ENCODE results near the gene TOGARAM1. TPM values are rescaled to one million over a fixed set of nuclear protein-coding genes. Genes with fewer than 3 reads are reported as not detected.

TOGARAM1 gene
- total RNA-seq, 2 donors from 2014 or later = 6.3 to 9.7 TPM

DNA sequence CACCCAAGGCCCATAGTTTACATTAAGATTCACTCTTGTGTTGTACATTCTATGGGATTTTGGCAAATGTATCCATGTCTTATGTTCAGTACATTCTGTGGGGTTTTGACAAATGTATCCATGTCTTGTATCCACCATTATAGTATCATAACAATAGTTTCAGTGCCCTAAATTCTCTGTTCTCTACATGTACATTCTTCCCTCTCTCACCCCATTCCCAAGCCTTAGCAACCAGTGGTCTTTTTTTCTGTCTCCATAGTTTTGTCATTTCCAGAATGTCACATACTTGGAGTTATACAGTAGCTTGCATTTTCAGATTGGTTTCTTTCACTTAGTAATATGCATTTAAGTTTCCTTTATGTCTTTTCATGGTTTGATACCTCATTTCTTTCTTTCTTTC is 6.7 kb downstream of the TOGARAM1 start:
- Mint-ChIP-seq H3K4me1 (ENCODE audit: low read depth) (peaks cover 64% of the 10 kb centered on the region), H3K4me3 (peak overlapping the region; percentile 47 to 55), H3K27ac (no peak overlapping the region), H3K27me3 (ENCODE audit: low read depth) (no peaks in the 10 kb centered on the region), H3K9me3 (peaks cover 0 to 16% of the 10 kb centered on the region in 2 donors), H3K36me3 (ENCODE audit: insufficient read depth in 2 of 2) (peaks cover 18 to 32% of the 10 kb centered on the region in 2 donors)
- DNase-seq (no peak), ATAC-seq (replicated peaks in 1 of 2) (no peak)

DNA sequence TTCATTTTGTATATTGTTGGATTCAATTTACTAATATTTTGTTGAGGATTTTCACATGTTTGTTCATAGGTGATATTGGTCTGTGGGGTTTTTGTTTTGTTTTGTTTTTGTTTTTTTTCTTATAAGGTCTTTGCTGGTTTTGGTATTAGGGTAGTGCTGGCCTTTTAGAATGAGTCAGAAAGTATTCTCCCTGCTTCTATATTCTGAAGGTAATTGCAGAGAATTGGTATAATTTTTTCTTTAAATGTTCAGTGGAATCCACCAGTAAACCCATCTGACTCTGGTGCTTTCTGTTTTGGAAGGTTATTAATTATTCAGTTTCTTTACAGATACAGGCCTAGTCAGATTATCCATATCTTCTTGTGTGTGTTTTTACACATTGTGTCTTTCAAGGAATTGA is 8.9 kb downstream of the TOGARAM1 start:
- DNase-seq (no peak), ATAC-seq (replicated peaks in 1 of 2) (no peak)
- Mint-ChIP-seq H3K4me3 (peak overlapping the region in 1 of 2 donors; percentile 34), H3K27ac (no peak overlapping the region), H3K27me3 (ENCODE audit: low read depth) (no peaks in the 10 kb centered on the region), H3K36me3 (ENCODE audit: insufficient read depth in 2 of 2) (peaks cover 18 to 31% of the 10 kb centered on the region in 2 donors), H3K9me3 (peaks cover 0 to 16% of the 10 kb centered on the region in 2 donors), H3K4me1 (ENCODE audit: low read depth) (peaks cover 57% of the 10 kb centered on the region)

DNA sequence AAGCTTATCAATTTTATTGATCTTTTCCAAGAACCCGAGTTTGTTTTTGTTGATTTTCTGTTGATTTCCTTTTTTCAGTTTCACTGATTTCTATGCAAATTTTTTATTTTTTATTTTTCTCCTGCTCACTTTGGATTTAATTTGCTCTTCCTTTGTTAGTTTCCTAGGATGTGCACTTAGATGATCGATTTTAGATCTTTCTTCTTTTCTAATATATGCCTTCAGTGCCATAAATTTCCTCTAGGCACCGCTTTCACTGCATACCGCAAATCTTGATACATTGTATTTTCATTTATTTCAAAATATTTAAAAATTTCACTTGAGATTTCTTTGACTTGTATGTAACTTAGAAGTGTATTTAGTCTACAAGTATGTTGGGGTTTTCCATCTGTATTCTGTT is 9.5 kb downstream of the TOGARAM1 start:
- Mint-ChIP-seq H3K9me3 (peaks cover 0 to 16% of the 10 kb centered on the region in 2 donors), H3K27me3 (ENCODE audit: low read depth) (no peaks in the 10 kb centered on the region), H3K36me3 (ENCODE audit: insufficient read depth in 2 of 2) (peaks cover 18 to 31% of the 10 kb centered on the region in 2 donors), H3K27ac (peak overlapping the region; percentile 17), H3K4me1 (ENCODE audit: low read depth) (peaks cover 62% of the 10 kb centered on the region), H3K4me3 (no peak overlapping the region)
- ATAC-seq (replicated peaks in 1 of 2) (no peak), DNase-seq (no peak)

DNA sequence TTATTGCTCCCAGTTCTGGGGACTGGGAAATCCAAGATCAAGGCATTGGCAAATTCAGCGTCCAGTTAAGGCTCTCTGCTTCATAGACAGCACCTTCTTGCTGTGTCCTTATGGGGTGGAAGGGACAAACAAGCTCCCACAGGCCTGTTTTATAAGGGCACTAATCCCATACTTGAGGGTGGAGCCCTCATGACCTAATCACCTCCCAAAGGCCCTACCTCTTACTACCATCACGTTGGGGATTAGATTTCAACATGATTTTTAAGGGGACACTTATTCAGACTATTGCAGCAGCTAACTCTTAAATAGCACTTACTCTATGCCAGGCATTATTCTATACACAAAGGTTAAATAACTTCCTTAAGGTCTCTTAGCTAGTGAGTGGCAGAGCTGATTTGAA is 17.3 kb downstream of the TOGARAM1 start:
- Mint-ChIP-seq H3K4me1 (ENCODE audit: low read depth) (peaks cover 31% of the 10 kb centered on the region), H3K27me3 (ENCODE audit: low read depth) (no peaks in the 10 kb centered on the region), H3K27ac (no peak overlapping the region), H3K9me3 (no peaks in the 10 kb centered on the region), H3K36me3 (ENCODE audit: insufficient read depth in 2 of 2) (peaks cover 2% of the 10 kb centered on the region in 2 donors), H3K4me3 (no peak overlapping the region)
- DNase-seq (no peak), ATAC-seq (replicated peaks in 1 of 2) (no peak)

GRCh38 chr14:44979740-44980356 is 17.9 kb downstream of the TOGARAM1 start:
- H3K4me3 Mint-ChIP-seq = no peak overlapping the region
- H3K9me3 Mint-ChIP-seq = no peaks in the 10 kb centered on the region
- ATAC-seq (replicated peaks in 1 of 2) (no peak), DNase-seq (no peak)
- no peaks in the 10 kb centered on the region for H3K27me3 Mint-ChIP-seq (ENCODE audit: low read depth)
- H3K27ac Mint-ChIP-seq = no peak overlapping the region
- H3K36me3 Mint-ChIP-seq (ENCODE audit: insufficient read depth in 2 of 2) = peaks cover 2% of the 10 kb centered on the region in 2 donors
- peaks cover 29% of the 10 kb centered on the region for H3K4me1 Mint-ChIP-seq (ENCODE audit: low read depth)

DNA sequence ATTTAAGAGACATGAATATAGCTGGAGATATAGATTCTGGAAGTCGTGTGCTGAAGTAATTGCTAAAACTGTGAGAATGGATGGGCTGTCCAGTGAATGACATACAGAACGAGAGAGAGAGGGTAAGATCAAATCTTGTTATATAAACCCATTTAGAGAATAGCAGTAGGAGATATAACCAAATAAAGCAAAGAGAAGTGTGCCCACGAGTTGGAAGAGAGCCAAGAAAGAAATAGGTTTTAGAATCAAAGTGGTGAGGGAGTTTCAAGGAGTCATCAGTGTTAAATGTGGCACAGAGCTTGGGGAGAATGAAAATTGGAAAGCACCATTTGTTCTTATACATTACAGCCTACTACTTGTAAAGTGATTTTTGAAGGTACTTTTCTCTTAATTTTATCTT is 19.2 kb downstream of the TOGARAM1 start:
- no peaks in the 10 kb centered on the region for H3K27me3 Mint-ChIP-seq (ENCODE audit: low read depth)
- H3K36me3 Mint-ChIP-seq (ENCODE audit: insufficient read depth in 2 of 2) = peaks cover 2% of the 10 kb centered on the region in 2 donors
- H3K27ac Mint-ChIP-seq = no peak overlapping the region
- H3K9me3 Mint-ChIP-seq = no peaks in the 10 kb centered on the region
- no peak overlapping the region for H3K4me3 Mint-ChIP-seq
- peaks cover 26% of the 10 kb centered on the region for H3K4me1 Mint-ChIP-seq (ENCODE audit: low read depth)
- DNase-seq (no peak), ATAC-seq (replicated peaks in 1 of 2) (no peak)

DNA sequence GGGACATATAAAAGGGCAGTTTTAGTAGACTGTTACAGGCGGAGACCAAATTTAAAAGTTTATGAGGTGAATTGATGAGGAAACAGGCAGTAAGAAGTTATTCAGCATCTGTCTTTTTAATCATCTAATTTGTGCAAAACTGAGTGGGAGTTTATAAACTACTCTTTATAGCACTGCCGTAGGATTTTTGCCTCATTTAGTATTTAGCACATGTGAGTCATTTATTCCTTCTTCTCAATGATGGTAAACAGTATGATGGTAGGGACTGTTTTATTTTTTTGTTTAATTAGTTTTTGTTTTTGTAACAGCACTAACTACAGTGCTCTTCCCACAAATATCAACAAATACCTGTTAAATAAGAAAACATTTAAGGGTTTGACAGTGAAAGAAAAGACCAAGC is 20.6 kb downstream of the TOGARAM1 start:
- Mint-ChIP-seq H3K4me1 (ENCODE audit: low read depth) (peaks cover 24% of the 10 kb centered on the region), H3K9me3 (no peaks in the 10 kb centered on the region), H3K4me3 (peak overlapping the region; percentile 10 to 21), H3K27me3 (ENCODE audit: low read depth) (no peaks in the 10 kb centered on the region), H3K36me3 (ENCODE audit: insufficient read depth in 2 of 2) (peaks cover 2% of the 10 kb centered on the region in 2 donors), H3K27ac (peak overlapping the region; percentile 92)
- peak in 1 of 2 donors; percentile 53 for ATAC-seq (replicated peaks in 1 of 2)
- no peak for DNase-seq

GRCh38 chr14:44988694-44989093 is 26.7 kb downstream of the TOGARAM1 start:
- H3K9me3 Mint-ChIP-seq = no peaks in the 10 kb centered on the region
- H3K4me1 Mint-ChIP-seq (ENCODE audit: low read depth) = peaks cover 4% of the 10 kb centered on the region
- H3K4me3 Mint-ChIP-seq = no peak overlapping the region
- no peaks in the 10 kb centered on the region for H3K36me3 Mint-ChIP-seq (ENCODE audit: insufficient read depth in 2 of 2)
- no peak for ATAC-seq (replicated peaks in 1 of 2)
- DNase-seq = no peak
- H3K27ac Mint-ChIP-seq = no peak overlapping the region
- no peaks in the 10 kb centered on the region for H3K27me3 Mint-ChIP-seq (ENCODE audit: low read depth)

DNA sequence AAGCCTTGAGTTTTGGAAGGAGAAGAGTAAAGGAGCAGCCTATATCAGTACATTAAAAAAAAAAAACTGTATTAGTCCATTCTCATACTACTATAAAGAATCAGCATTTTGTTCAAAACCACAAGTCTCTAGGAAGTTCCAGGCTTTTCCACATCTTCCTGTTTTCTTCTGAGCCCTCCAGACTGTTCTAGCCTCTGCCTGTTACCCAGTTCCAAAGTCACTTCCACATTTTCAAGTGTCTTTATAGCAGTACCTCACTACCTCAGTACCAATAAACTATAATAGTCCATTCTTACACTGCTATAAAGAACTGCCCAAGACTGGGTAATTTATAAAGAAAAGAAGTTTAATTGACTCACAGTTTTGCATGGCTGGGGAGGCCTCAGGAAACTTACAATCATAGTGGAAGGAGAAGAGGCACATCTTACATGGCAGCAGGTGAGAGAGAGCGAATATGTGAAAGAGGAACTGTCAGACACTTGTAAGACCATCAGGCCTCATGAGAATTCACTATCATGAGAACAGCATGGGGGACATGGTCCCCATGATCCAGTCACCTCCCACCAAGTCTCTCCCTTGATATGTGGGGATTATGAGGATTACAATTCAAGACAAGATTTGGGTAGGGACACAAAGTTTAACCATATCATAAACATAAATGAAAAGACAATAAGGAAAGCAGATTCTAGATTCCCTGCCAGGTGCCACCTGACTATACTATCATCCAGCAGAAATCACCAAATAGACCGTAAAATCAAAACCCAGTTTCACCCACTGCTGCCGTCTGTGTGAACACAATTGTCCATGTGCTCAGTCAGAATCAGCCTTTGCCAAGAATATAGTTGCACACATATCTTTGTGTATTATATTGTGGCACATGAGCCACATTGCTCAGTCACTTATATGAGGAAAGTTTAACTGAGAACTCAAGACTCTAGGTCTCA is 27.8 kb downstream of the TOGARAM1 start:
- Mint-ChIP-seq H3K4me1 (ENCODE audit: low read depth) (peaks cover 4% of the 10 kb centered on the region), H3K27ac (no peak overlapping the region), H3K4me3 (no peak overlapping the region), H3K9me3 (no peaks in the 10 kb centered on the region), H3K27me3 (ENCODE audit: low read depth) (no peaks in the 10 kb centered on the region), H3K36me3 (ENCODE audit: insufficient read depth in 2 of 2) (no peaks in the 10 kb centered on the region)
- DNase-seq (no peak), ATAC-seq (replicated peaks in 1 of 2) (no peak)

DNA sequence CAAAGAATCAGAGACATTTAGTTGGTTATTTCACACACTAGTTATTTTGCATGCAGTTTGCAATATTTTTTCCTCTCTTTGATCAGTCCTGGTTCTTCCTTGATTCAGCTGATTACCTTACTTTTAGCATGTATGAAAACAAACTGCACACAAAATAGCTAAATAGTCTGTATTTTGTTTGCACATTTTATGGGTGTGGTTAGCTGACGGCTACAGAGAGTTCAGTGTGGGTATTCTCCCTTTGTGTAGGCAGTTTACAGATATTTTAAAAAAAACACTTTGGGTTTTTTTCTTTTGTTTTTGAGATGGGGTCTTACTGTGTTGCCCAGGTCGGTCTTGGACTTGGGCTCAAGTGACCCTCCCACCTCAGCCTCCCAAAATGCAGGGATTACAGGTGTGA is 28.5 kb downstream of the TOGARAM1 start:
- Mint-ChIP-seq H3K27ac (no peak overlapping the region), H3K4me1 (ENCODE audit: low read depth) (peaks cover 4% of the 10 kb centered on the region), H3K36me3 (ENCODE audit: insufficient read depth in 2 of 2) (no peaks in the 10 kb centered on the region), H3K9me3 (no peaks in the 10 kb centered on the region), H3K4me3 (no peak overlapping the region), H3K27me3 (ENCODE audit: low read depth) (no peaks in the 10 kb centered on the region)
- no peak for ATAC-seq (replicated peaks in 1 of 2)
- no peak for DNase-seq

DNA sequence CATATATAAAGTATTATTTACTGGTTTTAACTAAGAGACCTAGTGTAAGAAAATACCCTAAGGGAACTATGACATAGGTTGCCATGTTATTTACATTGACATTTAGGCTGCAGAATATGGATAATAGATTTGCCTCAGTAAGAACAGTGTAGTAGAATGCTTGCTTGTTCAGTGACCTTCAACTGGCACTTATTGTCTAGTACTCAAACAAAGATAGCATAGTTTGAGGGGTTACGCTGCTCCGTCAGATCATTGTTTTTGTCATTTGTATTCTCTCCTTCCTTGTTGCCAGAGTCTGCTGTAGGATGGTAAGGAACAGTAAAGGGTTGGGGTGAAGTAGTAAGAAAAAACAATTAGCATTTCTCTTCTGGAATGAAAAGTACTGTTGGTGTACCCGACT is 33.2 kb downstream of the TOGARAM1 start:
- H3K36me3 Mint-ChIP-seq (ENCODE audit: insufficient read depth in 2 of 2) = peaks cover 8 to 9% of the 10 kb centered on the region in 2 donors

DNA sequence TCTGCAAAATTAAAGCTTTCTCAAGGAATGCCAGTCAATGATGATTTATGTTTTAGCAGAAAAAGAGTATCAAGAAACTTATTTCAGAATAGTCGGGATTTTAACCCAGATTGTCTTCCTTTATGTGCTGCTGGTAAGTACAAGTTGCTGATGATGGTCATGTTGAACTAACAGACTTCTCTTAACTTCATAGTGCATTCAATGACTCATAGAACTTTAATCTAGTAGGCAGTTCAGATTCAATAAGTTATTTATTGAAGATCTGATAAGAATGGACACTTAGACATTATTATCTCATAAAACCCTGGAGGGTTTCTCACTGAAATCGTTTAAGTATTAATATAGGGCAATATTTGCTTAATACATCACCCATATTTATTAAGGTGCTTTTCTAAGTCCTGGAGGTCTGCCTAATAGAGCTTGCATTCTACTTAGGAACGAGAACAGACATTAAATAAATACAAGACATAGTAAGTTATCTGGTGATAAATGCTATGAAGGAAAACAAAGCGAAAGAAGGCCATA is 33.8 kb downstream of the TOGARAM1 start:
- H3K27me3 Mint-ChIP-seq (ENCODE audit: low read depth) = no peaks in the 10 kb centered on the region

More for the DNA sequence above, 33.2 kb downstream of the TOGARAM1 start:
- Mint-ChIP-seq H3K27ac (no peak overlapping the region), H3K27me3 (ENCODE audit: low read depth) (no peaks in the 10 kb centered on the region), H3K4me1 (ENCODE audit: low read depth) (no peaks in the 10 kb centered on the region), H3K9me3 (no peaks in the 10 kb centered on the region), H3K4me3 (no peak overlapping the region)
- no peak for DNase-seq
- no peak for ATAC-seq (replicated peaks in 1 of 2)

GRCh38 chr14:45003924-45004323 is 41.9 kb downstream of the TOGARAM1 start:
- no peak for DNase-seq
- Mint-ChIP-seq H3K27me3 (ENCODE audit: low read depth) (no peaks in the 10 kb centered on the region), H3K4me3 (no peak overlapping the region), H3K27ac (no peak overlapping the region), H3K4me1 (ENCODE audit: low read depth) (no peaks in the 10 kb centered on the region), H3K9me3 (no peaks in the 10 kb centered on the region), H3K36me3 (ENCODE audit: insufficient read depth in 2 of 2) (peaks cover 0 to 2% of the 10 kb centered on the region in 2 donors)
- no peak for ATAC-seq (replicated peaks in 1 of 2)

More for the DNA sequence above, 33.8 kb downstream of the TOGARAM1 start:
- no peak overlapping the region for H3K4me3 Mint-ChIP-seq
- H3K4me1 Mint-ChIP-seq (ENCODE audit: low read depth) = no peaks in the 10 kb centered on the region
- ATAC-seq (replicated peaks in 1 of 2) (no peak), DNase-seq (no peak)
- no peak overlapping the region for H3K27ac Mint-ChIP-seq
- H3K36me3 Mint-ChIP-seq (ENCODE audit: insufficient read depth in 2 of 2) = peaks cover 9% of the 10 kb centered on the region in 2 donors
- H3K9me3 Mint-ChIP-seq = no peaks in the 10 kb centered on the region
